Kidney glomerular epithelial cell (primary cell): ENCODE results near the gene CEMP1.
"Not testable (repeated sequence)": the region's sequence is repeated elsewhere in the genome, so short reads cannot be mapped to it uniquely, and the experiment has no call there.

ENCODE experiments used
- DNase-seq: peaks from one replicate; lab custom pipeline; 2025; lab: John Stamatoyannopoulos, UW

Gene CEMP1

GRCh38 chr16:2535625-2536013 lies 4.4 kb upstream of the CEMP1 start:
- no peak for DNase-seq

- DNase-seq: not testable (repeated sequence)
Observed at GRCh38 chr16:2534335-2534734, 3.1 kb upstream of the CEMP1 start.

GRCh38 chr16:2533912-2534311 lies 2.7 kb upstream of the CEMP1 start:
- DNase-seq: no peak

GRCh38 chr16:2533142-2533755 lies 2.0 kb upstream of the CEMP1 start:
- not testable (repeated sequence) for DNase-seq

- DNase-seq: peak; percentile 36
Observed at GRCh38 chr16:2532494-2533141, 1.4 kb upstream of the CEMP1 start.

GRCh38 chr16:2531696-2532493 lies 687 bp upstream of the CEMP1 start:
- DNase-seq: peak; percentile 85

GRCh38 chr16:2530629-2531318 lies 434 bp downstream of the CEMP1 start:
- DNase-seq: no peak

GRCh38 chr16:2529961-2530628 lies 1.1 kb downstream of the CEMP1 start:
- DNase-seq: no peak

- DNase-seq: no peak
Observed at GRCh38 chr16:2529061-2529931, 1.9 kb downstream of the CEMP1 start.

- no peak for DNase-seq
Observed at GRCh38 chr16:2528161-2529060, 2.8 kb downstream of the CEMP1 start.

- DNase-seq: no peak
Observed at GRCh38 chr16:2527784-2528100, 3.5 kb downstream of the CEMP1 start.

GRCh38 chr16:2527071-2527783 lies 4.0 kb downstream of the CEMP1 start:
- DNase-seq: no peak

GRCh38 chr16:2526135-2526534 lies 5.1 kb downstream of the CEMP1 start:
- DNase-seq: no peak

GRCh38 chr16:2524339-2524938 lies 6.8 kb downstream of the CEMP1 start:
- DNase-seq: no peak

GRCh38 chr16:2523801-2524231 lies 7.4 kb downstream of the CEMP1 start:
- DNase-seq: no peak

- DNase-seq: no peak
Observed at GRCh38 chr16:2520784-2521531, 10.2 kb downstream of the CEMP1 start.

- peak; percentile 59 for DNase-seq
Observed at GRCh38 chr16:2520097-2520783, 11.0 kb downstream of the CEMP1 start, which contains the start of gene AMDHD2. Gene AMDHD2, plus strand, starts transcription at chr16:2520371. Its CDS starts 88 bp downstream, at chr16:2520459.

- DNase-seq: no peak
Observed at GRCh38 chr16:2519711-2520080, 11.5 kb downstream of the CEMP1 start.
